Kidney epithelial cell (primary cell): ENCODE measurements around the gene NUDT19. TPM values are rescaled to one million over a fixed set of nuclear protein-coding genes. Genes with fewer than 3 reads are reported as not detected.
"Not testable (repeated sequence)": the region's sequence is repeated elsewhere in the genome, so short reads cannot be mapped to it uniquely, and the experiment has no call there.

Experiments used
- DNase-seq: peaks from one replicate; pipeline ENCODE4 v3.0.0-alpha.2; 2010; ENCODE audit warnings: low read depth
- H3K27me3 ChIP-seq: 2 replicates; pipeline ENCODE4 v1.6.0; 2011; ENCODE audit warnings: low read length; ENCODE audit not compliant: control insufficient read depth, insufficient read depth
- H3K36me3 ChIP-seq: 2 replicates; pipeline ENCODE4 v1.5.1; 2011; ENCODE audit warnings: low read length; ENCODE audit not compliant: control insufficient read depth, insufficient read depth
- H3K4me3 ChIP-seq: 2 replicates; pipeline ENCODE4 v1.5.1; 2011; ENCODE audit warnings: low read depth, mild to moderate bottlenecking, control low read depth, low read length
- CTCF ChIP-seq: IDR thresholded peaks from 2 replicates; pipeline ENCODE4 v1.5.1; 2011; ENCODE audit warnings: mild to moderate bottlenecking, moderate library complexity, low read length, control low read depth, inconsistent platforms; ENCODE audit not compliant: insufficient read depth, poor library complexity, severe bottlenecking
- total RNA-seq: library from RNA; depleted of rRNA; stranded (reverse); fragments of >200 nt; gene quantifications from 2 replicates; pipeline ENCODE4 v1.2.3, GENCODE V29; 2015

The NUDT19 gene
- total RNA-seq, 1 donor from 2014 or later: 12.8 TPM

GRCh38 chr19:32651729-32652140, 39.9 kb upstream of the NUDT19 start:
- TF ChIP-seq CTCF: no peak
- H3K36me3 ChIP-seq: peaks cover 4% of the 10 kb centered on the region
- no peak for DNase-seq
- no peak overlapping the region for H3K4me3 ChIP-seq
- no peaks in the 10 kb centered on the region for H3K27me3 ChIP-seq

GRCh38 chr19:32652331-32652730, 39.3 kb upstream of the NUDT19 start:
- DNase-seq, H3K4me3 ChIP-seq, H3K36me3 ChIP-seq, H3K27me3 ChIP-seq: not testable (repeated sequence)

GRCh38 chr19:32652894-32653598, 38.6 kb upstream of the NUDT19 start:
- no peaks in the 10 kb centered on the region for H3K27me3 ChIP-seq
- no peak overlapping the region for H3K4me3 ChIP-seq
- DNase-seq: no peak
- no peak for TF ChIP-seq CTCF
- peaks cover 2% of the 10 kb centered on the region for H3K36me3 ChIP-seq

- Histone ChIP-seq H3K27me3 (no peaks in the 10 kb centered on the region), H3K36me3 (peaks cover 2% of the 10 kb centered on the region), H3K4me3 (no peak overlapping the region)
- no peak for TF ChIP-seq CTCF
- DNase-seq: no peak
These were observed 38.1 kb upstream of the NUDT19 start for GRCh38 chr19:32653599-32653915.

GRCh38 chr19:32656379-32656778, 35.2 kb upstream of the NUDT19 start:
- H3K4me3 ChIP-seq, DNase-seq, H3K27me3 ChIP-seq, H3K36me3 ChIP-seq: not testable (repeated sequence)

- TF ChIP-seq CTCF: no peak
- Histone ChIP-seq H3K27me3 (no peaks in the 10 kb centered on the region), H3K36me3 (no peaks in the 10 kb centered on the region)
These were observed 33.5 kb upstream of the NUDT19 start for GRCh38 chr19:32658075-32658474.

GRCh38 chr19:32658527-32658926, 33.1 kb upstream of the NUDT19 start:
- Histone ChIP-seq H3K4me3 (no peak overlapping the region), H3K36me3 (no peaks in the 10 kb centered on the region), H3K27me3 (no peaks in the 10 kb centered on the region)
- no peak for TF ChIP-seq CTCF
- DNase-seq: no peak

More at GRCh38 chr19:32658075-32658474, 33.5 kb upstream of the NUDT19 start:
- H3K4me3 ChIP-seq: no peak overlapping the region
- no peak for DNase-seq
